ENCODE results near the gene GRIP2. TPM values are rescaled to one million over a fixed set of nuclear protein-coding genes. Genes with fewer than 3 reads are reported as not detected.

The GRIP2 gene
- total RNA-seq, 6 experiments from 2014 or later = 0.04 to 0.44 (median 0.33) TPM; not detected in 1

GRCh38 chr3:14537590-14538450 lies 2.3 kb downstream of the GRIP2 start:
- Histone ChIP-seq H3K4me1 (no peaks in the 10 kb centered on the region), H3K36me3 (no peaks in the 10 kb centered on the region), H3K27ac (no peak overlapping the region), H3K27me3 (no peaks in the 10 kb centered on the region), H3K4me3 (no peak overlapping the region), H3K9me3 (no peaks in the 10 kb centered on the region)
- intact Hi-C loops (cut with DNase I) = no loop called here
- peak in 1 of 4 donors; percentile 12 for ATAC-seq
- TF ChIP-seq POLR2A (IDR thresholded peaks at IDR 0.05) (no peak), CTCF (IDR thresholded peaks at IDR 0.05) (no peak)
- whole genome bisulfite sequencing (ENCODE audit: insufficient coverage, low coverage, low lambda C conversion rate, missing lambda C conversion rate) = 79% methylated on average over 5 of the region's 10 CpGs
- peak in 1 of 3 donors; percentile 32 for DNase-seq

GRCh38 chr3:14536837-14537589 lies 3.1 kb downstream of the GRIP2 start:
- no peaks in the 10 kb centered on the region for H3K9me3 ChIP-seq
- WGBS (ENCODE audit: insufficient coverage, low coverage, low lambda C conversion rate, missing lambda C conversion rate) = 83% methylated on average over 11 of the region's 12 CpGs
- TF ChIP-seq CTCF (IDR thresholded peaks at IDR 0.05) (no peak), POLR2A (IDR thresholded peaks at IDR 0.05) (no peak)
- DNase-seq (peak in 1 of 3 donors; percentile 23), ATAC-seq (no peak)
- H3K36me3 ChIP-seq = no peaks in the 10 kb centered on the region
- H3K4me3 ChIP-seq = no peak overlapping the region
- intact Hi-C loops (cut with DNase I) = no loop called here
- no peak overlapping the region for H3K27ac ChIP-seq
- H3K4me1 ChIP-seq = no peaks in the 10 kb centered on the region
- H3K27me3 ChIP-seq = no peaks in the 10 kb centered on the region

GRCh38 chr3:14536055-14536815 lies 3.9 kb downstream of the GRIP2 start:
- no peak overlapping the region for H3K4me3 ChIP-seq
- no peaks in the 10 kb centered on the region for H3K4me1 ChIP-seq
- intact Hi-C loops (cut with DNase I) = no loop called here
- DNase-seq = peak in 1 of 3 donors; percentile 17
- no peaks in the 10 kb centered on the region for H3K27me3 ChIP-seq
- TF ChIP-seq CTCF (IDR thresholded peaks at IDR 0.05) (no peak), POLR2A (IDR thresholded peaks at IDR 0.05) (no peak)
- 90% methylated on average over 2 of the region's 10 CpGs for WGBS (ENCODE audit: insufficient coverage, low coverage, low lambda C conversion rate, missing lambda C conversion rate)
- no peak for ATAC-seq
- H3K36me3 ChIP-seq = no peaks in the 10 kb centered on the region
- no peak overlapping the region for H3K27ac ChIP-seq
- H3K9me3 ChIP-seq = no peaks in the 10 kb centered on the region

- TF ChIP-seq CTCF (IDR thresholded peaks at IDR 0.05) (no peak), POLR2A (IDR thresholded peaks at IDR 0.05) (no peak)
- H3K9me3 ChIP-seq = no peaks in the 10 kb centered on the region
- intact Hi-C loops (cut with DNase I) = no loop called here
- H3K4me1 ChIP-seq = no peaks in the 10 kb centered on the region
- no peak overlapping the region for H3K4me3 ChIP-seq
- no peak overlapping the region for H3K27ac ChIP-seq
- DNase-seq (peak in 1 of 3 donors; percentile 23), ATAC-seq (no peak)
- H3K36me3 ChIP-seq = no peaks in the 10 kb centered on the region
- no peaks in the 10 kb centered on the region for H3K27me3 ChIP-seq
- 52% methylated on average over 3 of the region's 6 CpGs for WGBS (ENCODE audit: insufficient coverage, low coverage, low lambda C conversion rate, missing lambda C conversion rate)
Observed at GRCh38 chr3:14535616-14536015, 4.5 kb downstream of the GRIP2 start.
